Central memory CD4-positive, alpha-beta T cell (primary cell): Measurements from ENCODE around the gene KLHL21.
"Not testable (repeated sequence)": the region's sequence is repeated elsewhere in the genome, so short reads cannot be mapped to it uniquely, and the experiment has no call there.

Experiments used
- DNase-seq: peaks from one replicate; pipeline ENCODE4 v3.0.0; 2022

KLHL21 gene

GRCh38 chr1:6624710-6625583 is 22.3 kb upstream of the KLHL21 start, which contains the start of gene THAP3:
Gene THAP3, plus strand, starts transcription at chr1:6624868. Its CDS starts 351 bp downstream, at chr1:6625219.
- DNase-seq, result peak; percentile 82

GRCh38 chr1:6623269-6623965 is 20.7 kb upstream of the KLHL21 start:
- no peak for DNase-seq

GRCh38 chr1:6622396-6623152 is 19.9 kb upstream of the KLHL21 start:
- DNase-seq, result no peak

GRCh38 chr1:6621429-6622391 is 19.0 kb upstream of the KLHL21 start:
- no peak for DNase-seq

GRCh38 chr1:6619045-6619444 is 16.4 kb upstream of the KLHL21 start:
- no peak for DNase-seq

- no peak for DNase-seq
These were observed 12.5 kb upstream of the KLHL21 start for GRCh38 chr1:6614929-6615785.

GRCh38 chr1:6614019-6614928 is 11.6 kb upstream of the KLHL21 start:
- DNase-seq, result peak; percentile 22

- peak; percentile 99 for DNase-seq
These were observed 10.8 kb upstream of the KLHL21 start, which contains the start of gene PHF13 for GRCh38 chr1:6613361-6614018. Gene PHF13, plus strand, starts transcription at chr1:6613731. Its CDS starts 336 bp downstream, at chr1:6614067.

GRCh38 chr1:6612641-6613360 is 10.1 kb upstream of the KLHL21 start:
- DNase-seq, result no peak

- no peak for DNase-seq
These were observed 1.4 kb upstream of the KLHL21 start for GRCh38 chr1:6603915-6604558.

GRCh38 chr1:6603238-6603914 is 707 bp upstream of the KLHL21 start:
- peak; percentile 72 for DNase-seq

- DNase-seq, result peak; percentile 20
These were observed 573 bp downstream of the KLHL21 start for GRCh38 chr1:6601923-6602668.

- DNase-seq, result peak; percentile 69
These were observed 1.4 kb downstream of the KLHL21 start for GRCh38 chr1:6601049-6601922.

- DNase-seq, result no peak
These were observed 2.1 kb downstream of the KLHL21 start for GRCh38 chr1:6600410-6601048.

- not testable (repeated sequence) for DNase-seq
These were observed 2.7 kb downstream of the KLHL21 start for GRCh38 chr1:6599991-6600390.
